Measurements from ENCODE around the gene ANKS4B. TPM values are rescaled to one million over a fixed set of nuclear protein-coding genes. Genes with fewer than 3 reads are reported as not detected.

Gene ANKS4B, protein sequence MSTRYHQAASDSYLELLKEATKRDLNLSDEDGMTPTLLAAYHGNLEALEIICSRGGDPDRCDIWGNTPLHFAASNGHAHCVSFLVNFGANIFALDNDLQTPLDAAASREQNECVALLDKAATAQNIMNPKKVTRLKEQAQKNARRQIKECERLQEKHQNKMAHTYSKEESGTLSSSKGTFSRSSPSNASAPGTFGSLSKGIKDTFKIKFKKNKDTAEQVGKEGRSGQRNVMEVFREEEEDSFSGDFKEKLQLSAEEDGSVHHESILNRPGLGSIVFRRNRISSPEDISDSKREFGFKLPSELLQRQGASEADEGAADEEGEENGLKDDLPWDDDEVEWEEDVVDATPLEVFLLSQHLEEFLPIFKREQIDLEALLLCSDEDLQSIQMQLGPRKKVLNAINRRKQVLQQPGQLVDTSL
- total RNA-seq = not detected in 2 replicates

GRCh38 chr16:21233521-21234150 is at the start of gene ANKS4B:
ANKS4B (plus strand) TSS chr16:21233699; CDS start chr16:21233738, 39 bp downstream.

DNA sequence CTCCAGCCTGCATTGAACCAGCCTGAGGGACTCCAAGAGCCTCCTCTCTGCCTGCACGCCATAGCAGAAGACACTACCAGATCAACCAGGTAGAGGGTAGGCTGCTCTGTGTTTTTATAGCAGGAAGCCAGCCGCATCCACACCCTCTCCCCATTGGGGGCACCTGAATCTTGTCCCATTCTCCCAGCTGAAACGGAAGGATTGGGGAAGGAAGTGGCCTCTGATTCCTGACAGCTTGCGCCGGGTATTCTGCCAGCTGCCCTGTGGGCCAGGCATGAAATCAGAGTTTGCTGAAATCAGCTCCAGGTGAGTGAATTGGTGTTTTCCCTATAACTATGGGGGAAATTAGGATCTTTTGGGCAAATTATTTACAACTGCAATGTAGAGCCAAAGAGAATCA is 22.0 kb upstream of the ANKS4B start, which contains the start of gene ZP2:
Gene ZP2, minus strand, starts transcription at position 89 of the 400 bp plus-strand sequence. Its CDS starts 27 bp downstream, at position 62.

GRCh38 chr16:21277927-21278706 is 44.6 kb downstream of the ANKS4B start, which contains the start of gene CRYM:
CRYM (minus strand) TSS chr16:21278290; CDS start chr16:21278251, 39 bp downstream.

Other genes starting within 250 kb of the ANKS4B start
- gene DNAH3, start 82.9 kb upstream of the ANKS4B start, total RNA-seq = not detected in 2 replicates
- gene LDAF1, start 75.0 kb upstream of the ANKS4B start, total RNA-seq = 25.6 and 29.0 TPM in 2 replicates
- gene ZP2, start 22.1 kb upstream of the ANKS4B start, total RNA-seq = not detected in 2 replicates
- gene CRYM, start 44.6 kb downstream of the ANKS4B start, total RNA-seq = 0.26 and 0.56 TPM in 2 replicates

Data from aortic smooth muscle cell (primary cell).